GM10266 (cell line): ENCODE results near the gene PNO1.

Source experiments
- DNase-seq: peaks from one replicate; pipeline ENCODE4 v3.0.0; 2012; ENCODE audit errors: extremely low spot score
- TF ChIP-seq, protein P1 (sequence below): IDR thresholded peaks from 2 replicates; pipeline ENCODE4 v1.5.1; 2012; ENCODE audit warnings: mild to moderate bottlenecking, low read depth; ENCODE audit not compliant: control insufficient read depth, insufficient read depth; ENCODE audit errors: missing control alignments

The PNO1 gene

DNA sequence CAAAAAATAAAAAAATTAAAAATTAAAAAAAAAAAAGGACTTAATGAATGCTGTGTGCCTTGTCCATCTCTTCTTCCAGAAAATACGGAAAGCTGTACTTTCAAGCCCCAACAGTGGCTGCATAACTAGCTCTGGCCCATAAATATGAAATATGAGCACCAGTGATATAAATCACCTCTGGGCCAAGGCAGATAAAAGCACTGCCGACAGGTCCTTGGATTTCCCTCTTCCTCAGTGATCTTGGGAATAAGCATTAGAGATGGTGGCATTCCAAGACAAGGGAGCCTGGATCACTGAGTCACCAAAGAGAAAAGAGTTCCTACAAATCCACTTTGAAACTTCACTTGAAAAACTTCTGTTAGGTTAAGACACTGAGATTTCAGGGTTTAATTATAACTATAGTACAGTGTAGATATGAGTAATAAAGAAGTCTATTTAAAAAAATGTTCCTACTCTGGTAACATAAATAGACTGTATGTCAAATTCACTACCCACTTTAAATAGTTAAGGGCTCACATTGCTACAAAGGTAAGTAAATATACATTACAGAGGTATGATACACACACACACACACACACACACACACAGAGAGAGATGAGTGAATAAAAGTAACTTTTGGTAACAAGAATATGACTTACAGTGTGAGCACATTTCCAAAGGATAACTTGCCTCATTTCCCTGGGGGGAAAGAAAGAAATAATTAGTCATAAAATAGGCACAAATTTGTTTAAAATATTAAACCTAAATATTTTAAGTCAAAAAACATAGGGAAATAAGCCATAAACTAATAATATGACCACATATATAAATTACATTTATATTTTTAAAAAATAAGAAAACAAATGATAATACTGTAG lies 59.0 kb downstream of the PNO1 start:
- TF ChIP-seq, protein P1, sequence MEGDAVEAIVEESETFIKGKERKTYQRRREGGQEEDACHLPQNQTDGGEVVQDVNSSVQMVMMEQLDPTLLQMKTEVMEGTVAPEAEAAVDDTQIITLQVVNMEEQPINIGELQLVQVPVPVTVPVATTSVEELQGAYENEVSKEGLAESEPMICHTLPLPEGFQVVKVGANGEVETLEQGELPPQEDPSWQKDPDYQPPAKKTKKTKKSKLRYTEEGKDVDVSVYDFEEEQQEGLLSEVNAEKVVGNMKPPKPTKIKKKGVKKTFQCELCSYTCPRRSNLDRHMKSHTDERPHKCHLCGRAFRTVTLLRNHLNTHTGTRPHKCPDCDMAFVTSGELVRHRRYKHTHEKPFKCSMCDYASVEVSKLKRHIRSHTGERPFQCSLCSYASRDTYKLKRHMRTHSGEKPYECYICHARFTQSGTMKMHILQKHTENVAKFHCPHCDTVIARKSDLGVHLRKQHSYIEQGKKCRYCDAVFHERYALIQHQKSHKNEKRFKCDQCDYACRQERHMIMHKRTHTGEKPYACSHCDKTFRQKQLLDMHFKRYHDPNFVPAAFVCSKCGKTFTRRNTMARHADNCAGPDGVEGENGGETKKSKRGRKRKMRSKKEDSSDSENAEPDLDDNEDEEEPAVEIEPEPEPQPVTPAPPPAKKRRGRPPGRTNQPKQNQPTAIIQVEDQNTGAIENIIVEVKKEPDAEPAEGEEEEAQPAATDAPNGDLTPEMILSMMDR = no peak
- DNase-seq = no peak

DNA sequence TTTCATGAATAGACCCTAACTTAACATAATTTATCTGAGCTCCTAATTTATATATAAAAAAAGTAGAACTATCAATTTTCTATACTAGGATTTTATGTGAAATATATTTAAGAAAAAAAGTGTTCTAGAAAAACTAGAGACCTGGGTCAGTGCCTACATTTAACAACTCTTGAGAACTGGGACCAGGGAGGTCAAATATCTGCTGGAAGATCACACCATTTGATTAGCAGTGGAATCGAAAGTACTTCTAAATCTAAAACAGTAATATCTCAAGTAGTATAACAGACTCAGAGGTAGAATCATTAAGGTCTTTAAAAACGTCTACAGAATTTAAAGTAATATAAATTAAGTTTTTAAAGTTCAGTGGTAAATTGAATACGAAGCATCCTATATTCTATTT lies 60.0 kb downstream of the PNO1 start:
- TF ChIP-seq, protein P1 = no peak
- no peak for DNase-seq

GRCh38 chr2:68218343-68218901 lies 60.7 kb downstream of the PNO1 start:
- no peak for DNase-seq
- TF ChIP-seq, protein P1 = no peak

DNA sequence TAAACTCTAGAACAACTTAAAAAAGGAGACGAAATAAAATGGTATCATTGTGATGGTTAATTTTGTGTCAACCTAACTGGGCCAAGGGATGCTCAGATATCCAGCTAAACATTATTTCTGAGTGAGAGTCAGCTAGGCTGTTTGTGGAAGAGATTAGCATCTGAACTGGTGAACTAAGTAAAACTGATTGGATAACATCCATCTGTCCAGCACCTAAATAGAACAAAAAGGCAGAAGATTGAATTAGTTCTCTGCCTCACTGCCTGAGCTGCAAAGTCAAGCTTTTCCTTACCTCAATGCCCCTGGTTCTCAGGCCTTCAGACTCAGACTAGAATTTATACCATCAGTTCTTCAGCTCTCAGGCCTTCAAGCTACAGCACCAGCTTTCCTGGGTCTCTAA lies 64.6 kb downstream of the PNO1 start:
- no peak for DNase-seq
- TF ChIP-seq, protein P1 = no peak

DNA sequence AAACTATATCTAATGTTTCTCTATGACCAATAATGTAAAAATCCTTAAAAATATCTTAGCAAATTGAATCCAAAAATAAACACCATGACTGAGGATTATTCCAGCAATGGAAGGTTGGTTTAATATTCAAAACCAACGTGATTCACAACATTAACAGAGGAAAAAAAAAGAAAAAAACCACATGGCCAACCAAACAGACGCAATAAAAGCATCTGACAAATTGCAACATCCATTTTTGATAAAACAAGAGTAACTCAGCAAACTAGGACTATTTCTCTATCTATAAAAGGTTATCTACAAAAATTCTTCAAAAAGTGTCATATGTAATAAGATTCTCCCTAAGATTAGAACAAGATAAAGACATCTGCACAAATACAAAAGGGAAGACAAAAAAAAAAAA lies 65.7 kb downstream of the PNO1 start:
- TF ChIP-seq, protein P1 = no peak

DNA sequence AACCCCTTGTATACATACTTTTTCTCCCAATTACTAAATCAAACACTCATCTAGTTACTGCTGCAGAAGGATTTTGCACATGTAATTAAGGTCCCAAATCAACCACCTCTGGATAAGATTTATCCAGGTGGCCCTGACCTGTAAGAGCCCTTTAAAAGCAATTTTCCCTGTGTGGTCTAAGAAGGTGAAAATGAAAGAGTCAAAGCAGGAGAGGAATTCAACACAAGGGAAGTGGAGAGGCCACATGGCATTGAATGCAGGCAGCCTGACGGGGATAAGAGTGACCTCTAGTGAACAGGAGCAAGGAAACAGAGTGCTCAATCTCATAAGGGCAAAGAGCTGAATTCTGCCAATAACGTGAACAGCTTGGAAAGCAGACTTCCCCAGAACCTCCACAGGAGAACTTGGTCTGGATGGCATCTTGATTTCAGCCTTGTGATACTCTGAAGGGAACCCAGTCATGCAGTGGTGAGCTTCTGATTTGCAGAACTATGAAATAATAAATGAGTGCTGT lies 67.5 kb downstream of the PNO1 start:
- TF ChIP-seq, protein P1 = peak; percentile 63
- DNase-seq = no peak

More for the DNA sequence above, 65.7 kb downstream of the PNO1 start:
- no peak for DNase-seq
